Measurements from ENCODE around the gene GATD1. TPM values are rescaled to one million over a fixed set of nuclear protein-coding genes. Genes with fewer than 3 reads are reported as not detected.

GATD1 gene
- total and polyA plus RNA-seq, 9 of the 15 experiments (the other 6 are each of a cell fraction or from before 2014, with no cell fraction given), result 2.8 to 144 (median 36.9) TPM

GRCh38 chr11:809287-810039, 32.2 kb upstream of the GATD1 start, which contains the start of gene RPLP2 (continued):
- TF ChIP-seq, protein P1, sequence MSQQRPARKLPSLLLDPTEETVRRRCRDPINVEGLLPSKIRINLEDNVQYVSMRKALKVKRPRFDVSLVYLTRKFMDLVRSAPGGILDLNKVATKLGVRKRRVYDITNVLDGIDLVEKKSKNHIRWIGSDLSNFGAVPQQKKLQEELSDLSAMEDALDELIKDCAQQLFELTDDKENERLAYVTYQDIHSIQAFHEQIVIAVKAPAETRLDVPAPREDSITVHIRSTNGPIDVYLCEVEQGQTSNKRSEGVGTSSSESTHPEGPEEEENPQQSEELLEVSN (IDR thresholded peaks at IDR 0.05; ENCODE audit: borderline replicate concordance in 1 of 2, extremely low read depth in 1 of 2, insufficient read depth in 1 of 2, insufficient read length in 1 of 2, low read depth in 1 of 2, low read length in 1 of 2, poor library complexity in 1 of 2, severe bottlenecking in 1 of 2), result peak; percentile 77 to 89
- no peak for TF ChIP-seq NCOR1 (IDR thresholded peaks at IDR 0.05)
- TF ChIP-seq MEF2D (tag; conservative IDR thresholded peaks at IDR 0.05; ENCODE audit: low read depth), result no peak
- TF ChIP-seq, protein P2, sequence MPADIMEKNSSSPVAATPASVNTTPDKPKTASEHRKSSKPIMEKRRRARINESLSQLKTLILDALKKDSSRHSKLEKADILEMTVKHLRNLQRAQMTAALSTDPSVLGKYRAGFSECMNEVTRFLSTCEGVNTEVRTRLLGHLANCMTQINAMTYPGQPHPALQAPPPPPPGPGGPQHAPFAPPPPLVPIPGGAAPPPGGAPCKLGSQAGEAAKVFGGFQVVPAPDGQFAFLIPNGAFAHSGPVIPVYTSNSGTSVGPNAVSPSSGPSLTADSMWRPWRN (IDR thresholded peaks at IDR 0.05; ENCODE audit: low read depth), result peak; percentile 11; the same call in 1 of the 2 replicates
- TF ChIP-seq NBN (IDR thresholded peaks at IDR 0.05; ENCODE audit: low read depth), result peak; percentile 99
- TF ChIP-seq CBX1 (IDR thresholded peaks at IDR 0.05; ENCODE audit: low read depth), result peak; percentile 16; the same call in 1 of the 2 replicates
- TF ChIP-seq NCOA1 (IDR thresholded peaks at IDR 0.05; ENCODE audit: low read depth), result 0 out of 2 replicates have a peak, but pooled peaks have one; percentile 17
- TF ChIP-seq PRDM10 (IDR thresholded peaks at IDR 0.05; ENCODE audit: partially characterized antibody), result peak; percentile 55
- TF ChIP-seq KHSRP (IDR thresholded peaks at IDR 0.05), result peak; percentile 98
- peak; percentile 90; the same call in 1 of the 2 replicates for TF ChIP-seq ZBTB1 (CRISPR knock-in tag; IDR thresholded peaks at IDR 0.05; ENCODE audit: borderline replicate concordance, low read depth)
- TF ChIP-seq CHD4 (IDR thresholded peaks at IDR 0.05; ENCODE audit: insufficient read depth, insufficient replicate concordance, low read depth, low read length, poor library complexity, severe bottlenecking), result no peak
- TF ChIP-seq, protein P3, sequence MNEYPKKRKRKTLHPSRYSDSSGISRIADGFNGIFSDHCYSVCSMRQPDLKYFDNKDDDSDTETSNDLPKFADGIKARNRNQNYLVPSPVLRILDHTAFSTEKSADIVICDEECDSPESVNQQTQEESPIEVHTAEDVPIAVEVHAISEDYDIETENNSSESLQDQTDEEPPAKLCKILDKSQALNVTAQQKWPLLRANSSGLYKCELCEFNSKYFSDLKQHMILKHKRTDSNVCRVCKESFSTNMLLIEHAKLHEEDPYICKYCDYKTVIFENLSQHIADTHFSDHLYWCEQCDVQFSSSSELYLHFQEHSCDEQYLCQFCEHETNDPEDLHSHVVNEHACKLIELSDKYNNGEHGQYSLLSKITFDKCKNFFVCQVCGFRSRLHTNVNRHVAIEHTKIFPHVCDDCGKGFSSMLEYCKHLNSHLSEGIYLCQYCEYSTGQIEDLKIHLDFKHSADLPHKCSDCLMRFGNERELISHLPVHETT (CRISPR knock-in tag; conservative IDR thresholded peaks at IDR 0.05 in 1 of 2, IDR thresholded peaks at IDR 0.05 in 1 of 2), result peak in 1 of 2 experiments; percentile 86; a peak in 2 of 4 replicates
- TF ChIP-seq TAL1 (IDR thresholded peaks at IDR 0.05), result no peak
- no peak for TF ChIP-seq TSC22D4 (tag; IDR thresholded peaks at IDR 0.05)
- TF ChIP-seq BRCA1 (IDR thresholded peaks at IDR 0.05), result no peak
- no peak for TF ChIP-seq BRCA1 (CRISPR knock-in tag; IDR thresholded peaks at IDR 0.05)

All from K562 (cell line).